Measurements from ENCODE around the gene RHOJ.

Gene RHOJ

GRCh38 chr14:63328787-63329737, 124.8 kb downstream of the RHOJ start:
- Mint-ChIP-seq H3K4me3 (no peak overlapping the region), H3K27me3 (peaks cover under 1% of the 10 kb centered on the region), H3K36me3 (ENCODE audit: insufficient read depth) (no peaks in the 10 kb centered on the region), H3K27ac (ENCODE audit: low read depth) (no peak overlapping the region), H3K9me3 (no peaks in the 10 kb centered on the region), H3K4me1 (no peaks in the 10 kb centered on the region)
- DNase-seq (ENCODE audit: low spot score in 2 of 2) = no peak
- ATAC-seq (replicated peaks; ENCODE audit: extremely low read depth, poor library complexity, severe bottlenecking) = no peak

GRCh38 chr14:63342371-63342770, 138.1 kb downstream of the RHOJ start:
- Mint-ChIP-seq H3K9me3 (no peaks in the 10 kb centered on the region), H3K27ac (ENCODE audit: low read depth) (no peak overlapping the region), H3K36me3 (ENCODE audit: insufficient read depth) (no peaks in the 10 kb centered on the region), H3K4me1 (no peaks in the 10 kb centered on the region), H3K27me3 (peaks cover 58% of the 10 kb centered on the region), H3K4me3 (no peak overlapping the region)
- DNase-seq (ENCODE audit: low spot score in 2 of 2) (no peak), ATAC-seq (replicated peaks; ENCODE audit: extremely low read depth, poor library complexity, severe bottlenecking) (no peak)
